Measurements from ENCODE around the gene SIRT2.
"Not testable (repeated sequence)": the region's sequence is repeated elsewhere in the genome, so short reads cannot be mapped to it uniquely, and the experiment has no call there.

The SIRT2 gene

DNA sequence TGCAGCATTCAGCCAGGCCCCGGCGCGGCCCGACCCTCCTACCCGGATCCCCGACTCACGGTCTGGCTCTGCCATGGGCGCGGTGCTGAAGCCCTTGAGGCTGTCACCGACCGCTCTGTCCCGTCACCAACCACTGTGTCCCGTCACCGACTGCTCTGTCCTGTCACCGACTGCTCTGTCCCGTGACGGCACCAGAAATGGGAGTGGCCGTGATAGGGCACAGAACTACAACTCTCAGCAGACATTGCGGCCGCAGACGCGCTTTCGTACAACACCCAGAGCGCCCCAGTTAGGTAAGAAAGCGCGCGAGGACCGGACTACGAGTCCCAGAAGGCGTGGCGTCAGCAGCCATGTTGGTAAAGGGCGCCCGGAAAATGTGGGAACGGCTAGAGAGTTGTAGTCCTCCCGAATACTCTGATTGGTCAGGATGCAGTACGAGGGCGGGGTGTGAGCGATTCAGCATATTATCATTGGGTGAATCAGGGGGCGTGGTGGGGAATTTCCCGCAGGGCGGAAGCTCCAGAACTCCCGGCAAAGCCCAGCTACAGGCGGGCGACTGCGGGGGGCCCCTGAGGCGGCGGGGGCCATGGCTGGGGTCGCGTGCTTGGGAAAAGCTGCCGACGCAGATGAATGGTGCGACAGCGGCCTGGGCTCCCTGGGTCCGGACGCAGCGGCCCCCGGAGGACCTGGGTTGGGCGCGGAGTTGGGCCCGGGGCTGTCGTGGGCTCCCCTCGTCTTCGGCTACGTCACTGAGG, at the start of gene SIRT2, which contains the start of gene NFKBIB:
SIRT2 (minus strand) TSS at position 172 of the 755 bp plus-strand sequence; CDS start at position 75, 97 bp downstream.
NFKBIB (plus strand) TSS at position 523 of the 755 bp plus-strand sequence; CDS start at position 587, 64 bp downstream.
- DNase-seq (ENCODE audit: low read depth, low spot score): peak; percentile 100

DNA sequence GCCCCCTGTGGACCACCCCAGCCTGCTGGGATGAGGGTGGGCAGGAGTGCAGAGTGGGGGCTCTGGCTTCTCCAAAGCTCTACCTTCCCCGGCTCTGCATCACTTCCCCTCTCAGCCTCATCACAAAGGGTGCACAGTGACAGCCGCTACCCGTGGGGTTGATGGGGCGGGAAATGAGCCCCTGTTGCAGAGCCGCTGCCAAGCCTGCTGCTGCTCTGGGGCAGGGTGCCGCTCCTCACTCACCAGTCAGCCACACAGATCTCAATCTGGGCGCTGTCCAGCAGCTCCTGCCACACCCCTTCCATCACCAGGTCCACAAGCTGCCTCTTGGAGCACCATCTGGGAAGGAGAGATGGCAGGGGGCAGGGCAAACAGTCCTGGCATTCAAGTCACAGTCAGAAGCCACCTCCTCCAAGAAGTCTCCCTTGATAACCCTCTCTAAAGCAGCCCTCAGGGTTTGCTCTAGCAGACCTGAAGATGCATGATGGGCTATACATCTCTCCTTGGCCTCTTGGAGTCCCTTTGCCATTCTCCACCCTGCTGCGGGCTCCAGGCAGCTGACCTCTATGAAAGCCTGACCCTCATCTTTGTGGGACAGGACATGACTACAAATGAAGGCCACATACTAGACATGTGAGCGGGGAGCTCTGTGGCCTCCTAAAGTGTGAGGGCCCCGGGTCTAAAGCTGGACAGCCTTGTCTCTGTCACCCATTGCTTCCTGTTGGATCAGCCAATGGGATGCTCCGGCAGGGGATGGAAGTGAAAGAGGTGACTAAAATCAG, 47.0 kb upstream of the SIRT2 start:
- no peak for DNase-seq (ENCODE audit: low read depth, low spot score)

DNA sequence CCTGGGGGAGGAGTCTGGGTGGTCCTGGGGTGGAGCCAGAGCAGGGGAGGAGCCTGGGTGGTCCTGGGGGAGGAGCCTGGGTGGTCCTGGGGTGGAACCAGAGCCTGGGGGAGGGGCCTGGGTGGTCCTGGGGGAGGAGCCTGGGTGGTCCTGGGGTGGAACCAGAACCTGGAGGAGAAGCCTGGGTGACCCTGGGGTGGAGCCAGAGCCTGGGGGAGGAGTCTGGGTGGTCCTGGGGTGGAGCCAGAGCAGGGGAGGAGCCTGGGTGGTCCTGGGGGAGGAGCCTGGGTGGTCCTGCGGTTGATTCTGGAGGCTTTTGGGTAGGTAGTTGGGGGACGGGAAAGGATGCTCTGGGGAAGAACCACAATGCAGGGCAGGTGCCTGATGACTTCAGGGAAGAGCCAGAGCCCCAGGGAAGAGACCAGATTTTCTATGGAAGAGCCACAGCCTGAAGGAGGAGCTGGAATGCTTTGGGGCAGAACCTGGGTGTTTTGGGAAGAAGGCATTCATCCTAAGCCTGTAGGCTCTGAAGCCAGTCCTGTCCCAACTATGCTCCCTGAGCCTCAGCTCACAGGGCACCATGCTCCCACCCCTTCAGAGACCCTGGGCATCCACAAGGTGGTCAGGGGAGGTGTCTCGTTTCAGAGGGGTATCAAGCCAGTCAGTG, 46.3 kb upstream of the SIRT2 start:
- no peak for DNase-seq (ENCODE audit: low read depth, low spot score)

DNA sequence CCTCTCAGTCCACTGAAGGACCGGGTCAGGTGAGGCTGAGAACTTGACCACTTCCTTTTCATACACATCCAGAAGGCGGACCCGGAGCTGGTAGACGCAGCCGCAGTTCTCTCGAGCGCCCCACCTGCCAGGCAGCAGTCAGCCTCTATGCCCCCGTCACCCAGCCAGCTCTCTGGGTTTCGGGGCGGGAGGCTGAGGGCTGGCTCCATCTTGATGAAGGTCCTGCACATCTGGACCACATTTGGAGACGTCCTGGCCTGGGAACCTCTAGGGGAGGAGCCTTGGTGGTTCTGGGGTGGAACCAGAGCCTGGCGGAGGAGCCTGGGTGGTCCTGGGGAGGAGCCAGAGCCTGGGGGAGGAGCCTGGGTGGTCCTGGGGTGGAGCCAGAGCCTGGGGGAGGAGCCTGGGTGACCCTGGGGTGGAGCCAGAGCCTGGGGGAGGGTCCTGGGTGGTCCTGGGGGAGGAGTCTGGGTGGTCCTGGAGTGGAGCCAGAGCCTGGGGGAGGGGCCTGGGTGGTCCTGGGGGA, 45.6 kb upstream of the SIRT2 start:
- DNase-seq (ENCODE audit: low read depth, low spot score): no peak

DNA sequence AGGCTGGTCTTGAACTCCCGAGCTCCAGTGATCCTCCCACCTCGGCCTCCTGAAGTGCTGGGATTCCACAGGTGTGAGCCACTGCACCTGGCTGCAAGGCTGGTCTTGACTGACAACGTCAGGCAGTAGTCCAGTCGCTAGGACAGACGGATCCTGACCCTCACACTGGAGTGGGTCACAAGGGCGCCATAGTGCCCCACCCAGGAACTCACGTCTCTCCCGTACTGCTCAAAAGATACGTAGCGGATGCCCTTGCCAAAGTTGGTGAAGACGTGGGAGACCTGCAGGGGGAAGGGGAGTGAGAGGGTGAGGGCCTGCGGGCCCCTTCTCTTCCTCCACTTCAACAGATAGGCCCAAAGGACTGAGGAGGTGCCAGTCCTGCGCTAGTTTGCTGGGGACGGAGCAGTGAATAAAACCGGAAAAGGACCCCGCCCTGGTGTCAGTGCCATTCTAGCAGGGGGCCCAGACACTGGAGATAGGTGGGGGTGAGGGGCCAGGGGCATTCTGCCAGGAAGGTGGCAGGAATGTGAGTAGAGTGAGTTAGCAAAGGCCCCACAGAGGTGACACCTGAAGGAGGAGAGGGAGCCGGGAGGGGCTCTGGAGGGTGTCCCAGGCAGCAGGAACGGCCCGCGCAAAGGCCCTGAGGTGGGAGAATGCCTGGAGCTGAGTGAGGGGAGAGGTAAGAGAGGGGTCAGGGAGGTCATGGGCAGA, 43.2 kb upstream of the SIRT2 start:
- DNase-seq (ENCODE audit: low read depth, low spot score): no peak

DNA sequence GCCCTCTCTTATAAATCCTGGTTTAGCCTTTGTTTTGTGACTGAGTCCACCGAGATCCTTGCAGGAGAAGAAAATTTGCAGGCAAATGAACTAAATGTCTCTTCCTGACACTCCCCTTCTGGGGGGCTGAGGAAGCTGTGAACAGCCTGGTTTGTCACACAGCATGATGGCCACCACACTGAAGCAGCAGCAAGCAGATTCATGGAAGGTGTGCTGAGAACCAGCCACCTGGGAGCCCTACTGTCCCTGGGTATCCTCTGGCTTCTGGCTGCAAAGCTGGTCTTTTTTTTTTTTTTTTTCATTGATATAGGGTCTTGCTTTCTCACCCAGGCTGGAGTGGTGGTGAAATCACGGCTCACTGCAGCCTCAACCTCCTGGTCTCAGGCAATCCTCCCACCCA, 42.6 kb upstream of the SIRT2 start:
- no peak for DNase-seq (ENCODE audit: low read depth, low spot score)

DNA sequence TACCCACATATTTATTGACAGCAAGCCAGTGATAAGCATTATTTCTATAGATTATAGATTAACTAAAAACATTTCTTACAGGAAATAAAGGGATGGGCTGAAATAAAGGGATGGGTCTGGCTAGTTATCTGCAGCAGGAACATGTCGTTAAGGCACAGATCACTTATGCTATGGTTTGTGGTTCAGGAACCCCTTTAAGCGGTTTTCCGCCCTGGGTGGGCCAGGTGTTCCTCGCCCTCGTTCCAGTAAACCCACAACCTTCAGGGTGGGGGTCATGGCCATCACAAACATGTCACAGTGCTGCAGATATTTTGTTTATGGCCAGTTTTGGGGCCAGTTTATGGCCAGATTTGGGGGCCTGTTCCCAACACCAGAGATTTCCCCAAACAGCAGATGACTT, 42.0 kb upstream of the SIRT2 start:
- not testable (repeated sequence) for DNase-seq (ENCODE audit: low read depth, low spot score)

DNA sequence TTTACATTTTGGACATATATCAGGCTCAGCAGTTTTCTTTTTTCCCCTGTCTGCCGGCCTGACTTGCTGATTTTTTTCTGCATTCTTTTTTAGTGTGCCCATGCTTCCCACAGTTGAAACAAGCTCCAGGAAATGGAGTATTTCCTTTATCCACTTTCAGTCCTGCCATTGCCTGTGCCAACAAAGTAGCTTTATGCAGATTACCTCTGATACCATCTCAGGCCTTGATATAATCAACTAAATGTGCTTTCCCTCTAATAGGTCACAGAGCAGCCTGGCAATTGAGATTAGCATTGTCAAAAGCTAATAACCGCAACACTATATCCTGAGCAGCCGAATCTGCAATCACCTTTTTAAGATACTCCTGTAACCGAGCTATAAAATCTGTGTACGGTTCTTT, 40.5 kb upstream of the SIRT2 start:
- DNase-seq (ENCODE audit: low read depth, low spot score): no peak

DNA sequence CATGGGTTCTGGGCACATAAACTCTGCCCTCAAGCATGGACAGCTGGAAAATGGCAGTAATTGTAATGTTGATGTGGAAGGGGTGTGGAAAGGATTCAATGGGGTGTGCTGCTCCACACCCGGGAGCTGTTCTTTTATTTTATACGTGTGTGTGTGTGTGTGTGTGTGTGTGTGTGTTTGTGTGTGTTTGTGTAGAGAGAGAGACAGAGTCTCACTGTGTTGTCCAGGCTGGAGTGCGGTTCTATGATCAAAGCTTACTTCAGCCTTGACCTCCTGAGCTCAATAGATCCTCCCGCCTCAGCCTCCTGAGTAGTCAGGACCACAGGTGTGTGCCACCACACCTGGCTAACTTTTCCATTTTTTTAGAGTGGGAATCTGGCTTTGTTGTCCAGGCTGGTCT, 34.1 kb upstream of the SIRT2 start:
- DNase-seq (ENCODE audit: low read depth, low spot score): no peak

DNA sequence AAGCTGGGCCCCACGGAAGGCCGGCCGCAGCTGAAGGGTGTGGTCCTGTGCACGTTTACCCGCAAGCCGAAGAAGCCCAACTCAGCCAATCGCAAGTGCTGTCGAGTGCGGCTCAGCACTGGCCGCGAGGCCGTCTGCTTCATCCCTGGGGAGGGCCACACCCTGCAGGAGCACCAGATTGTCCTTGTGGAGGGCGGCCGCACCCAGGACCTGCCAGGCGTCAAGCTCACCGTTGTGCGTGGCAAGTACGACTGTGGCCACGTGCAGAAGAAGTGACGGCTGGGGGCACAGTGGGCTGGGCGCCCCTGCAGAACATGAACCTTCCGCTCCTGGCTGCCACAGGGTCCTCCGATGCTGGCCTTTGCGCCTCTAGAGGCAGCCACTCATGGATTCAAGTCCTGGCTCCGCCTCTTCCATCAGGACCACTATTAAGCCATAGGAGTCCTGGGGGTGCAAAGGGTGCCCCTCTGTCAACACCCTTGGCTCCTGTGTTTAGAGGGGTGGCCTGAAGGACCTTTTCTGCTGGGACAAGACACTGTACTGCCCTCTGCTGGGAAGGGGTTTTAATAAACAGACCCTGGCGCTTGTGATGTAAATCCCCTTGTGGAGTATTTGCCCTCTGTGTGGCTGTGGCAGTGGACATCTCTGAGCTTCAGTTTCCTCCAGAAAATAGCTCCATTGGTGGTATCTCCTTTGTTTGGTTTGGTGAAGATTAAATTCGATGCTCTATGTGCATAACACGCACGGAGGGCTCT, 33.2 kb upstream of the SIRT2 start:
- peak; percentile 46 for DNase-seq (ENCODE audit: low read depth, low spot score)

DNA sequence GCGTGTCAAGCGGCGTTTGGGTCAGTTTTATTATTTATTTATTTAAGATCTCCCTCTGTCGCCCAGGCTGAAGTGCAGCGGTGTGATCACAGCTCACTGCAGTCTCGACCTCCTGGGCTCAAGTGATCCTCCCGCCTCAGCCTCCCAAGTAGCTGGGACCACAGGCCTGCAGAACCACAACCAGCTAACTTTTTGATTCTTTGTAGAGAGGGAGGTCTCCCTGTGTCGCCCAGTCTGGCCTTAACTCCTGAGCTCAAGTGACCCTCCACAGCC, 32.0 kb upstream of the SIRT2 start:
- DNase-seq (ENCODE audit: low read depth, low spot score): no peak

DNA sequence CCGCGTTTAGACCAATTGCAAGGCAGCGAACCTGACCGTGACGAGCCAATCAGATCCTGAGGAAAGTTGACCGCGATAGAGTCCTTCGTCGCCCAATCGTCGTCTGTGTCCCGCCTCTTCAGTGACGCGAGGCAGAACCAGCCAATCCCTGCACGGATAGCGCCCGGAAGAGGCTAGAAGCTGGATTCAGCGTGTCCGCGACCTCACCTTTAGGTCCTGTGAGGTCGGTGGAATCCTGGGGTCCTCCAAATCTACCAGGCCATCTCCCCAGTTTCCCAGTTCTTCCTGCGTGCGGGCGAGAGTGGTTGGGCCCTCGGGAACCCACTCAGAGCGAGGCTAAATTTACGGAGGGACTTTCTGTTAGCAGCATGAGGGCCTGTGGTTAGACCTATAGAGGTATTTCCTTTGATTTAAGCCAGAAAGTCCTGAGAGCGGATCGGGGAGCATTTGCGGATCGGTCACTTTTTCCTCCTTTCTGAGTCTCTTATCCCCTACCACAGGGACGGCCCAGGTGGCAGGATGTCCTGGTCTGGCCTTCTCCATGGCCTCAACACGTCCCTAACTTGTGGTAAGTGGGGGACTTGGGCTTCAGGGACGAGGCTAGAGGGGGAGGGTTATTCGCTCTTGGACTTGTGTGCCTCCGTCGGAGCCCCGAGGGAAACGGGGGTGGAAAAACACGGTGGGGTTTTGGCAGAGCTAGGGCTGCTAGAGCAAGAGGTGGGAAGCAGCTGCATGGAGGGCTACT, 31.5 kb upstream of the SIRT2 start, which contains the start of gene MRPS12:
MRPS12 (plus strand) TSS at position 169 of the 745 bp plus-strand sequence; CDS start at position 520, 351 bp downstream.
- peak; percentile 99 for DNase-seq (ENCODE audit: low read depth, low spot score)

DNA sequence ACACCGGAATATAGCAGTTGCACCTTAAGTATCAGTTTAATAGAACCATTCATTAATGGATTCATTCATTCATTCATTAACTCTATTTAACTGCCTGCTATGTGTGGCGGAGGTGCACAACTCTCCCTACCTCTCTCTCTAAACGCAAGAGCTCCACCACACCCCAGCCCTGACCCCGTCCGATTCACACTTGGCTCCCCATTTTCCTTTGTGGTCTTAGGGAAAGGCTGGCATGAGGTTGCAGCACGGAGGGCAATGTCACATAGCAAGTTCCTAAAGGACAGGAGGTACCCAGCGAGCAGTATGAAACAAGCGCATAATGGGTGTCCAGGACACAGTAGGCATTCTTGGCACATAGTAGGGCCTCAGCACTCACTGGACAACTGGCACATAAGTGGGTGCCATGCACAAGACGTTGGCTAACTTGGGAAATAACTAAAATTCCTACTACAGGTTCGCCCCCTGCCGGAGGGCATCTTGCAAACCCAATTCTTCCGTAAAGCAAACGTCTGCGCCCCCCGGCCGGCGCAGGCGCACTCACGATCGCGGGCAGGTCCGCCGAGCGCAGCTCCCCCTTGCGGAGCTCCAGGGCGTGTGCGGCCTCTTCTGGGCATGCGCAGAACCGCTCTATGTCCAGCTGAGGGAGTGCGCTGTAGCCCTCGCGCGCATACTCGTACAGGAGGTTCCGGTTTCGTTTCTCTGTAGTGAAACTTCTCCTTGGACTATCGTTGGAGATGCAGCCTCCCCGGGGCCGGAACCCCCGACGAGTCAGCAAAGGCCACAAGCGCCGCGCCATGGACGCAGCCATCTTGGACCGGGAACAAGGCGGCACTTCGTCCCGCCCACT, 30.7 kb upstream of the SIRT2 start, which contains the start of gene SARS2:
SARS2 (minus strand) TSS at position 835 of the 847 bp plus-strand sequence; CDS start at position 808, 27 bp downstream.
- peak; percentile 97 for DNase-seq (ENCODE audit: low read depth, low spot score)

DNA sequence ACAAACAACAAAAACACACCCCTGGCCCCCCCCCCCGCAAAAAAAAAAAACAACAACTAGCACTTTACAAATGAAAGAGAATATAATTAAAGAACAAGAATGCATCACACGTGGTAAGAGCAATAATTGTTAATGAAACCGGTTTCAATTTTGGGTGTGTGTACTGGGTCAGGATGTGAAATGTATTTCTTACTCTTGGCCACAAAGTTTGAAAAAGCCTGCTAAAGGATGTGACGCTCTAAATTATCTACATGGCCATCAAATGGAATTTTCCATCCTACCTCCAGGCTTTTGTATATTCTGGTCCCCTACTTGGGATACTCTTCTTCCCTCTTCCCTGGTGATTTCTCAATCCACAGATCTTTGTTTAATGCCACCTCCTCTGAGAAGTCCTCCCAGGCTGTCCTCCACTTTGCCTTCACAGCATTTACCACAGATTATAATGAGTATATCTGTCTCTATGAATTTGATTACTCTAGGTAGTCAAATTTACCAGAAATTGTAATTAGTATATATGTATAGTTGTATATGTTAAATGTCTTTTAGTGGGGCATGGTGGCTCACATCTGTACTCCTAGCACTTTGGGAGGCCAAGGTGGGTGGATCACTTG, 29.1 kb upstream of the SIRT2 start:
- no peak for DNase-seq (ENCODE audit: low read depth, low spot score)

DNA sequence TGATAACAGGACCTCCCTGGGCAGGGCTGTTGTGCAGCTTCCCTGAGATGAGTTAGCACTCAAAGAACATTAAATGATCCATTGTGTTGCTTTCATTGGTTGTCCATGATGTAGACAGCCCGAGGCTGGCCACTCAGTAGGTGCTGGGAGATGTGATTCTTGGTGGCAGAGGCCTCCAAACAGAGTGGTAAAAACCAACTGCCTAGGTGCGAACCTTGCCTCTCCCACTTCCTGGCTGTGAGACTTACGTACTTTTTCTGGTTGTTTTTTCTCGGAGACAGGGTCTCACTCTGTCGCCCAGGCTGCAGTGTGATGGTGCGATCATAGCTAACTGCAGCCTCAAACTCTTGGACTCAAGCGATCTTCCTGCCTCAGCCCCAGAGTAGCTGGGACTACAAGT, 25.0 kb upstream of the SIRT2 start:
- DNase-seq (ENCODE audit: low read depth, low spot score): no peak

DNA sequence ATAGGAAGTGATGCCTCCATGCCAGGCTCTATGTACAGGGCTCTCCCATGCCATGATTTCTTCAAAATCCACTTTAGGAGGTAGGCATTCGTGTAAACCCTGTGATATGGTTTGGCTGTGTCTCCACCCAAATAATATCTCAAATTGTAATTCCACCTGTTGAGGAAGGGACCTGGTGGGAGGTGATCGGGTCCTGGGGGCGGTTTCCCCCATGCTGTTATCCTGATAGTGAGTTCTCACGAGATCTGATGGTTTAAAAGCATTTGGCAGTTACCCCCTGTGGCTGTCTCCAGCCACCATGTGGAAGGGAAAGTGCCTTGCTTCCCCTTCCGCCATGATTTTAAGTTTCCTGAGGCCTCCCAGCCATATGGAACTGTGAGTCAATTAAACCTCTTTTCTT, 23.1 kb upstream of the SIRT2 start:
- DNase-seq (ENCODE audit: low read depth, low spot score): no peak

DNA sequence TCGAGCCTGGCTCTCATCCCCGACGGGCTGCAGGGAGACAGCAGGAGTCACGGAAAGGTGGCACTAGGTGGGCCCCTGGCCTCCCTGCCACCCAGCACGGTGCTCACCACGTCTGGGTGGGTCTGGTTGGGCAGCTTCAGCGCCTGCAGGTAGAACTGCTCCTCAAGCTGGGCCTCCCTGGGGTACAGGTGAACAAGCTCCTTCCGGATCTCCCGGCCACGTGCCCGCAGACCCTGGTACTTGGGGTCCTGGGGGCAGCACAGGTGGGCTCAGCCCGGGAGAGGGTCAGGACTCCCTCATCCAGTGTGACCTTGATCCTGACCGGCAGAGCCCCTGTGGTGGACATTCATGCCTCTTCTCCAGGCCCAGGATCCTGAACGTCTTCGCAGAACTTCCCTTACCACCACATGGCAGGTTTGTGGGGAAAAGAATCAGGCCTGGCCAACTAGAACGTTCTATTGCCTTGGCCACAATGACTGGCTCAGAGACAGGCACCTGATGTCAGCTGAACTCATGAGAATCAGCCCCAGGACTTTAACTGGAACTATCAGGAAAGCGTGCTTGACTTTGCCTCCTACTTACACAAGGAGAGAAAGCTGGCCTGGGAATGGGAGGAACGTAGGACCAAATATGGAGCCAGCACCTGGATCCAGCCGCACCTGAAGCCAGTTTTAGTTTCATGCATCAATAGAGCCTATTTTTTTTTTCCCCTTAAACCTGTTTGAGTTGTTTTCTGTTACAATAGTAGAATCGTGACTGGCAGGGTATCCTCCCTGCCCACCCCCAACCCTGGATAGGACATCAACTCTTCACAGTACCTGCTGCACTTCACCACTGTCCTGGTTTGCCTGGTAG, 22.2 kb upstream of the SIRT2 start:
- DNase-seq (ENCODE audit: low read depth, low spot score): no peak
